ENCODE measurements around the gene SLC37A1. TPM values are rescaled to one million over a fixed set of nuclear protein-coding genes. Genes with fewer than 3 reads are reported as not detected.

Gene SLC37A1
- total RNA-seq, 4 donors from 2014 or later: 2.3 to 8.8 (median 6.3) TPM

DNA sequence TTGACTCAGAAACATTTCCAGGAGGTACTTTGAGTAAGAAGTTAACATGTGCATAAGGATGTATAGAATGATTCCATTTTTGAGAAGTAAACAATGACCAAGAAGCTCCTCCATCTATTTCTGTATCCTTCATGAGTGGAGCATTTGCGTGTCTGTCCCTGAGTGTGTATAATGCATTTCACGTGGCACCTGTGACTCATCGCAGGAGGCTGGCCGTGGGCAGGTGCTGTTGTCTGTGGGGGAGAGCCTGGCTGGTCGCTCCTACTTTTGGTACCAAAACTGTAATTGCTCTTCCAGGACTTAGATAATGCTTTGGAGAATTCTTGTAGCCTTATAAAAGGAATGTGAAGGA, 16.5 kb downstream of the SLC37A1 start:
- intact Hi-C loops (cut with DNase I; ENCODE audit: low total_unique reads): no loop called here
- H3K4me3 ChIP-seq: no peak overlapping the region
- H3K36me3 ChIP-seq: no peaks in the 10 kb centered on the region
- peaks cover 0 to 5% of the 10 kb centered on the region in 2 donors for H3K4me1 ChIP-seq
- no peak for DNase-seq
- no peak for TF ChIP-seq POLR2A (IDR thresholded peaks at IDR 0.05)
- TF ChIP-seq, protein P1, sequence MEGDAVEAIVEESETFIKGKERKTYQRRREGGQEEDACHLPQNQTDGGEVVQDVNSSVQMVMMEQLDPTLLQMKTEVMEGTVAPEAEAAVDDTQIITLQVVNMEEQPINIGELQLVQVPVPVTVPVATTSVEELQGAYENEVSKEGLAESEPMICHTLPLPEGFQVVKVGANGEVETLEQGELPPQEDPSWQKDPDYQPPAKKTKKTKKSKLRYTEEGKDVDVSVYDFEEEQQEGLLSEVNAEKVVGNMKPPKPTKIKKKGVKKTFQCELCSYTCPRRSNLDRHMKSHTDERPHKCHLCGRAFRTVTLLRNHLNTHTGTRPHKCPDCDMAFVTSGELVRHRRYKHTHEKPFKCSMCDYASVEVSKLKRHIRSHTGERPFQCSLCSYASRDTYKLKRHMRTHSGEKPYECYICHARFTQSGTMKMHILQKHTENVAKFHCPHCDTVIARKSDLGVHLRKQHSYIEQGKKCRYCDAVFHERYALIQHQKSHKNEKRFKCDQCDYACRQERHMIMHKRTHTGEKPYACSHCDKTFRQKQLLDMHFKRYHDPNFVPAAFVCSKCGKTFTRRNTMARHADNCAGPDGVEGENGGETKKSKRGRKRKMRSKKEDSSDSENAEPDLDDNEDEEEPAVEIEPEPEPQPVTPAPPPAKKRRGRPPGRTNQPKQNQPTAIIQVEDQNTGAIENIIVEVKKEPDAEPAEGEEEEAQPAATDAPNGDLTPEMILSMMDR (IDR thresholded peaks at IDR 0.05): no peak
- no peak overlapping the region for H3K27ac ChIP-seq
- H3K27me3 ChIP-seq: no peaks in the 10 kb centered on the region
- no peaks in the 10 kb centered on the region for H3K9me3 ChIP-seq

DNA sequence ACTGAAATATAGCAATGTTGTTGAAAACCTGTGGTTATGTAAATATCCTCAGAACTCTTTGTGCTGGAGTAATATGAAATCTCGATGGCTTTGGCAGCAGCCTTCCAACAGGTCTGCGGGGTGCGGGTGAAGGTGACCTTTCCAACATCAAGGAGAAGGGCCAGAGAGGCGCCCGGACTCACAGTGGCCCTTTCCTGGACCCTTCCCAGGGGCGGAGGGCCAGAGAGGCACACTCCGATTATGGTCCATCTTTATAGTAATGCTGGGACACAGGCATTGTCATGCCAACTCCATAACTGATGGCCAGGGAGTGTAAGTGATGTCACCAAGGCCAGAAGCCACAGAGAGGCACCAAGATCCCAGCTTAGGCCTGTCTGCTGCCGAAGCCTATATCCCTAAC, 18.1 kb downstream of the SLC37A1 start:
- H3K27ac ChIP-seq: peak overlapping the region in 1 of 2 donors; percentile 4
- no peaks in the 10 kb centered on the region for H3K9me3 ChIP-seq
- TF ChIP-seq, protein P1 (IDR thresholded peaks at IDR 0.05): no peak
- TF ChIP-seq POLR2A (IDR thresholded peaks at IDR 0.05): no peak

DNA sequence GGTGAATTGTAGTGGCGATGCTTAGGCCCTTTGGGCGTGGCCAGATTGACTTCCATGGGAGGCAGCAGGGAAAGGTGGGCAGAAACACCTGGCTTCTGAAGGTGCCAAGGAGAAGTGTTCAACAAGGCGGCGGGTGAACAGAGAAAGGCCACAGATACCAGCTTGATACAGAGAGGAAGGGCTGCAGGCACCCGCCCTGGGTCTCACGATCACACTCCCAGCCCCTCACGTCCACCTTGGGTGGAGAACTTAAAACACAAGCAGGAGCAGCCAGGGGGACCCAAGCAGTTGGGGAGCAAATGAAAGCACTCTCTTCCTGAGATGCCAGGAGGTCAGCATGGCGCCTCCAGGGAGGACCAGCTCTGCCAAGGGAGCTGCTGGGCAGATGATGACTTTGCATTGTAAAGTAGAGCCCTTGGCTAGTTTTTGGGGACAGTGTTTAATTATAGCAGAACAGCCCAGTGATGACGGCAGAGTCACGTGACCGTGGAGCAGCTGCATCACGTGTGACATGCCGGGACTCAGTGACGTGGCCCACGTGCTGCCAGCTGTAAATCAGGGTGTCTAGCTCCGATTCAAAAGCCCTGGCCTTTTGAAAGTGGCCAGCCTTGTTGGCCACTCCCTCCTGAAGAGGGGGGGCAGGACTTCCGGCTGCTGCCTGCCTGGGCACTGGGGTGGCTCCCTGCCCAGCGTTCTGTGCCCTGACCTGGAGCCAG, 19.0 kb downstream of the SLC37A1 start:
- Histone ChIP-seq H3K4me3 (no peak overlapping the region), H3K9me3 (no peaks in the 10 kb centered on the region), H3K27me3 (no peaks in the 10 kb centered on the region), H3K36me3 (no peaks in the 10 kb centered on the region), H3K27ac (peak overlapping the region; percentile 4 to 34), H3K4me1 (peaks cover 0 to 4% of the 10 kb centered on the region in 2 donors)
- no peak for TF ChIP-seq POLR2A (IDR thresholded peaks at IDR 0.05)
- TF ChIP-seq, protein P1 (IDR thresholded peaks at IDR 0.05): no peak
- DNase-seq: peak; percentile 60 to 65
- intact Hi-C loops (cut with DNase I; ENCODE audit: low total_unique reads): no loop called here

More for the DNA sequence above, 18.1 kb downstream of the SLC37A1 start:
- Histone ChIP-seq H3K27me3 (no peaks in the 10 kb centered on the region), H3K36me3 (no peaks in the 10 kb centered on the region), H3K4me3 (no peak overlapping the region), H3K4me1 (peaks cover 0 to 4% of the 10 kb centered on the region in 2 donors)
- no peak for DNase-seq
- intact Hi-C loops (cut with DNase I; ENCODE audit: low total_unique reads): no loop called here

DNA sequence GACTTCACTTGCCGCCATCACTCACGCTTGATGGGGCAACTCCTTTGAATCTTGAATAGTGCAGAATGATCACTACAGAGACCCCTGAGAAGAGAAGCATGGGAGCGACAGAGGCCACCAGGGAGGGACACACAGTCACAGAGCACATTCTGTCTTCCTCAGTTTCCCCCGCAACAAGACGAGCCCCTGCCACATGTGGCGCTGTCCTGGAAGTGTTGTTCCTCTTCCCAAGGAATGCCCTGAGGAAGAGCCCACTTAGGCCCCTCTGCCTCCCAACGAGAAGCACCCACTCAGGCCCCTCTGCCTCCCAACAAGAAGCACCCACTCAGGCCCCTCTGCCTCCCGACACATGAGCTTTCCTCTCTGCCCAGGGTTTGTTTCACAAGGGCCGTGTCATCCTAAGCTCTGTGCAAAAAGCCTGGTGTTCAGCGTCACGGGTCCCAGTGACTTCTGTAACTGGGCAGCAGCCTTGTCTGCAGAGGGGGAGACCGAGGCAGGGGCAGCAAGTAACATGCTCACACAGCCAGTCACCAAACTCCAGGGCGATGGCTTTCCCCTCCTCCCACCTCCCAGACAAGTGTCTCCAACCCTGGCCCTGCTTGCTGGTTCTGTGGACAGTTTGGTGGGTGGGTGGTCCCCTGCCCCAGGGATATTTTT, 19.8 kb downstream of the SLC37A1 start:
- Histone ChIP-seq H3K9me3 (no peaks in the 10 kb centered on the region), H3K27me3 (no peaks in the 10 kb centered on the region), H3K36me3 (no peaks in the 10 kb centered on the region), H3K27ac (no peak overlapping the region), H3K4me3 (no peak overlapping the region), H3K4me1 (peaks cover 0 to 4% of the 10 kb centered on the region in 2 donors)
- DNase-seq: no peak
- TF ChIP-seq POLR2A (IDR thresholded peaks at IDR 0.05): no peak
- TF ChIP-seq, protein P1 (IDR thresholded peaks at IDR 0.05): no peak
- intact Hi-C loops (cut with DNase I; ENCODE audit: low total_unique reads): no loop called here

DNA sequence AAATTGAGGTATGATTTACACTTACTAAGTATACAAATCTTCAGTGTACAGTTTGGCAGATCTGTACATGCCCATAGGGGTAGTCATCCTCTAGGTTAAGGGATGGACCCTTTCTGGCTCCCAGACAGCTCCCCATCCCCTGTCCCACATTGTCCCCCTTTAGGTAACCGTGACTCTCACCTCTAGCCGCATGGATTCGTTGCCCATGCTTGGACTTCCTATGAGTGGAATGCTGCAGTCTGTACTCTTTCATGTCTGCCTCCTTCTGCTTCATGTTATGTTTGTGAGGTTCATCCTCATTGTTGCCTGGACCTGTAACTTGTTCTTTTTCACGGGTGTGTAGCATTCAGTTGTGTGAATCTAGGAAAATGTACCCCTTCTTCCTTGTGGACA, 20.3 kb downstream of the SLC37A1 start:
- intact Hi-C loops (cut with DNase I; ENCODE audit: low total_unique reads): no loop called here
- Histone ChIP-seq H3K36me3 (no peaks in the 10 kb centered on the region), H3K4me1 (peaks cover 0 to 4% of the 10 kb centered on the region in 2 donors), H3K4me3 (no peak overlapping the region), H3K27me3 (no peaks in the 10 kb centered on the region), H3K27ac (no peak overlapping the region), H3K9me3 (no peaks in the 10 kb centered on the region)
- DNase-seq: no peak
- TF ChIP-seq POLR2A (IDR thresholded peaks at IDR 0.05): no peak
- TF ChIP-seq, protein P1 (IDR thresholded peaks at IDR 0.05): no peak

Data from uterus (tissue), 4 donors.